Measurements from ENCODE around the gene AOX1. TPM values are rescaled to one million over a fixed set of nuclear protein-coding genes. Genes with fewer than 3 reads are reported as not detected.
A peak's percentile ranks its signal among the peaks of the same experiment; 100 is the strongest.
"Not testable (repeated sequence)": the region's sequence is repeated elsewhere in the genome, so short reads cannot be mapped to it uniquely, and the experiment has no call there.

The AOX1 gene
- 10 to 100 TPM in 2 of 3 donors, 1 to 10 TPM in 1; 1.9 to 33.9 (median 17.8) TPM for total RNA-seq
- long read RNA-seq, donor 1, full-length matches to known transcripts, result 4 of 11 reads
- long read RNA-seq, donor 1, partial matches to known transcripts, result 6 of 11 reads
- long read RNA-seq, donor 1, other reads (novel, unspliced or antisense), result 1 of 11 reads
- long read RNA-seq, donor 2, partial matches to known transcripts, result 2 of 3 reads
- long read RNA-seq, donor 2, other reads (novel, unspliced or antisense), result 1 of 3 reads

DNA sequence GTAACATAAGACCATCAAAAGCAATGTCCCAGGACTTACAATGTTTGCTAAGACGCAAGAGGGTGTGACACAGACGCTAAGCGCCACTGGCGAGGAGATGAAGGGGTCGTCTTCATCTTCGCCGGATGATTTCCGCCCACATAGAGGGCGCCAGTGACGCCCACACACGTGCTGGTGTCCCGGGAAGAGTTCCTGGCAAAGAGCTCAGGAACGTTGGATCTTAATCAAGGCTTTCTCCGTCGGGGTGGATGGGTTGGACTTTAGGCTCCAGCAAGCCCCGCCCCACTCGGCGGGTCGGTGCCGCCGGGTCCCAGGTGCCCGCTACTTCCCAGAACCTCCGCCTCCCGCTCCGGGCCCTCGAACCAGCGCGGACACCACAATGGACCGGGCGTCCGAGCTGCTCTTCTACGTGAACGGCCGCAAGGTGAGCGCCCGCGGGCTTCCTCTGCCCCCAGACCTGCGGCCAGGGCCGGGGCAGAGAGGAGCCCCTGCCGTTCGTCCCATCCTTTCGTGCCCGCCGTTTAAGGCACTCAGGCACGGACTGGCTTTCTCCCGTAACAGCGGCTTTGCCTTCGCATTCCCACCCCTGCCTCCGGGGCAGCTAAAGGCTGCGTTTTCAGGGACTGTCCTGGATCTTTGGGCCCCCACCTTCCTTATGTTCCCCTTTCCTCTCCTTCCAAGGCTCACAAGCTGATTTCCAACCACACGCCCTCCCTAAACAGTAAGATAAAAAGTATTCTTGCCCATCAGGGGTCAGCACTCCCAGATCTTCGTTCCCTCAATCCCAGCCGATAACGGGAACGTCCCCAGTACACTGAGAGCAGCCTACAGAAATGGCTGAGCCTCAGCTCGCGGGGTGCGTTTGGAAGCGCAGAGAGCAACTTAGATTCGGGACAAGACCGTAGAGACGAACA is at the start of gene AOX1:
TSS of gene AOX1 (plus strand) at position 285 of the 914 bp plus-strand sequence. CDS start at position 380, 95 bp downstream.
- Histone ChIP-seq H3K4me1 (ENCODE audit: low read depth) (peaks cover 6% of the 10 kb centered on the region), H3K4me3 (no peak within 1 kb of the TSS), H3K9me3 (no peaks in the 10 kb centered on the region), H3K36me3 (ENCODE audit: low read depth) (no peaks in the 10 kb centered on the region)
- TF ChIP-seq CTCF (IDR thresholded peaks at IDR 0.05), result no peak
- intact Hi-C loops (cut with DNase I, micrococcal nuclease), result no loop called here
- peak; percentile 56 to 60 (median 57) for DNase-seq
- peak; percentile 81 for ATAC-seq

DNA sequence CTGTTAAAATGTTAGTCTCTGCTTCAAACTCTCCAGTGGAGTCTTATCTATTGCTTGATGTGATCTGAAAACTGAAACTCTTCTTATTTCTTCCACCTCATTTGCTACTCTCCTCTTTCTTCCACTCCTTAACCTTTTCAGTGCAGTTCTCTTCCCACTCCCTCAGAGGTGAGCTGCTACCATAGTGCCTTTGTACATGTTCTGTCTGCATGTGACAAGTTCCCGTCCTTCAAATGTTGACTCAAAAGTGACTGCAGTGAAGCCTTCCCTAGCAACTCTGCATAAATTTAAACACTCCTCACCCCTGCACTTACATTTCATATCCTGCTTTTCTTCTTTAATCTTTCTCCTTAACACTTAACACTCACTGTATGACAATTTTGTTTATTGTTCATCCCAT is 47.7 kb upstream of the AOX1 start:
- intact Hi-C loops (cut with DNase I, micrococcal nuclease), result no loop called here
- H3K4me1 ChIP-seq (ENCODE audit: low read depth), result no peaks in the 10 kb centered on the region
- DNase-seq (no peak), ATAC-seq (no peak)
- H3K36me3 ChIP-seq (ENCODE audit: low read depth), result no peaks in the 10 kb centered on the region
- no peak for TF ChIP-seq CTCF (IDR thresholded peaks at IDR 0.05)
- no peak overlapping the region for H3K4me3 ChIP-seq
- no peaks in the 10 kb centered on the region for H3K9me3 ChIP-seq

DNA sequence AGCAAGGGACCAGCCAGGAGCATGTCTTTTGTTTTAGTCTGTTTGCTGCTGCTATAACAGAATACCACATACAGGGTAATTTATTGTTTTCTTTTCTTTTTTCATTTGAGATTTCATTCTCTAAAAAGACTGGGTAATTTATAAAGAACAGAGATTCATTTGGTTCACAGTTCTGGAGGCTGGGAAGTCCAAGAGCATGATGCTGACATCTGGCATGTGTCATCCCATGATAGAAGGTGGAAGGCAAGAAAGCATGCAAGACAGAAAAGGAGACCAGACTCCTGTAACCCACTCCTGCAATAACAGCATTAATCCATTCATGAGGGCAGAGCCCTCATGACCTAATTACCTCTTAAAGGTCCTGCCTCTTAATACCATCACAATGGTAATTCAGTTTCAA is 45.0 kb upstream of the AOX1 start:
- intact Hi-C loops (cut with DNase I, micrococcal nuclease), result no loop called here
- Histone ChIP-seq H3K4me1 (ENCODE audit: low read depth) (no peaks in the 10 kb centered on the region), H3K4me3 (no peak overlapping the region), H3K36me3 (ENCODE audit: low read depth) (no peaks in the 10 kb centered on the region), H3K9me3 (no peaks in the 10 kb centered on the region)
- TF ChIP-seq CTCF (IDR thresholded peaks at IDR 0.05), result no peak
- no peak for DNase-seq
- no peak for ATAC-seq

- intact Hi-C loops (cut with DNase I, micrococcal nuclease); ATAC-seq; H3K4me1 ChIP-seq (ENCODE audit: low read depth); H3K4me3 ChIP-seq; H3K9me3 ChIP-seq; H3K36me3 ChIP-seq (ENCODE audit: low read depth): not testable (repeated sequence)
- DNase-seq, result peak in 1 of 3 donors; percentile 43
These were observed 19.2 kb upstream of the AOX1 start for GRCh38 chr2:200566596-200566995.

GRCh38 chr2:200567932-200568331 is 17.9 kb upstream of the AOX1 start:
- H3K9me3 ChIP-seq, result no peaks in the 10 kb centered on the region
- ATAC-seq (no peak), DNase-seq (no peak)
- no peaks in the 10 kb centered on the region for H3K4me1 ChIP-seq (ENCODE audit: low read depth)
- intact Hi-C loops (cut with DNase I, micrococcal nuclease), result no loop called here
- TF ChIP-seq CTCF (IDR thresholded peaks at IDR 0.05), result no peak
- H3K36me3 ChIP-seq (ENCODE audit: low read depth), result no peaks in the 10 kb centered on the region
- no peak overlapping the region for H3K4me3 ChIP-seq

DNA sequence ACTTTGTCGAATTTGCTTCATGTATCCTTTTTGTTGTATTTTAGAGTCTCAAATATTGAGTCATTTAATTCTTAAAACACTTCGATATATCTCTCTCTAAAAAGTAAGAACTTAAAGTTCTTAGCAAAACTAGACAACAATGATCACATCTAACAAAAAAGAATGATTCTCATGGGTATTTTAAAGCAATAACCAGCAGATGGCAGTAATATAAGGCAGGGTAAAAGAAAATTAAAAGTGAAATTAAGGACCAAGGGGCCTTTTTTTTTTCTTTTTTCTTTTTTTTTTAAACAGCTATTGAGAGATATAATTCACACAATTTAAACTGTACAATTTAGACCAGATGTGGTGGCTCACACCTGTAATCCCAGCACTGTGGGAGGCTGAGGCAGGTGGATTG is 9.9 kb upstream of the AOX1 start:
- intact Hi-C loops (cut with DNase I, micrococcal nuclease), result no loop called here
- no peaks in the 10 kb centered on the region for H3K9me3 ChIP-seq
- H3K4me1 ChIP-seq (ENCODE audit: low read depth), result no peaks in the 10 kb centered on the region
- DNase-seq, result no peak
- no peak overlapping the region for H3K4me3 ChIP-seq
- no peak for TF ChIP-seq CTCF (IDR thresholded peaks at IDR 0.05)
- no peak for ATAC-seq
- no peaks in the 10 kb centered on the region for H3K36me3 ChIP-seq (ENCODE audit: low read depth)

Measured in mucosa of descending colon (tissue), 3 donors.